NT2/D1 (cell line): ENCODE data around the gene CABLES1.

Experiments used
- DNase-seq: peaks from one replicate; pipeline ENCODE4 v3.0.0-alpha.2; 2011; ENCODE audit warnings: low read depth, low spot score
- H3K27me3 ChIP-seq: 2 replicates; pipeline ENCODE4 v1.6.0; 2011; ENCODE audit warnings: mild to moderate bottlenecking; ENCODE audit not compliant: insufficient read length, insufficient read depth
- H3K36me3 ChIP-seq: 2 replicates; pipeline ENCODE4 v1.6.1; 2011; ENCODE audit warnings: mild to moderate bottlenecking, low read length, mixed read lengths; ENCODE audit not compliant: insufficient read depth, insufficient read length
- H3K4me1 ChIP-seq: 2 replicates; pipeline ENCODE4 v1.5.1; 2011; ENCODE audit not compliant: insufficient read depth, insufficient read length
- H3K4me3 ChIP-seq: 2 replicates; pipeline ENCODE4 v1.5.1; 2011; ENCODE audit warnings: low read depth; ENCODE audit not compliant: insufficient read length
- H3K9ac ChIP-seq: 2 replicates; pipeline ENCODE4 v1.6.0; 2011; ENCODE audit warnings: low read depth; ENCODE audit not compliant: insufficient read length
- H3K9me3 ChIP-seq: 2 replicates; pipeline ENCODE4 v1.5.1; 2011; ENCODE audit warnings: mild to moderate bottlenecking, low read length; ENCODE audit not compliant: insufficient read depth
- SUZ12 ChIP-seq: IDR thresholded peaks from 2 replicates; pipeline ENCODE4 v1.6.1; 2011; ENCODE audit not compliant: insufficient read length, insufficient read depth; ENCODE audit errors: extremely low read depth
- YY1 ChIP-seq: IDR thresholded peaks from 2 replicates; pipeline ENCODE4 v1.6.1; 2011; ENCODE audit not compliant: insufficient read length, insufficient read depth
- ZNF274 ChIP-seq: IDR thresholded peaks from 2 replicates; pipeline ENCODE4 v1.6.1; 2011; ENCODE audit warnings: mild to moderate bottlenecking, low read depth, low read length

The CABLES1 gene

DNA sequence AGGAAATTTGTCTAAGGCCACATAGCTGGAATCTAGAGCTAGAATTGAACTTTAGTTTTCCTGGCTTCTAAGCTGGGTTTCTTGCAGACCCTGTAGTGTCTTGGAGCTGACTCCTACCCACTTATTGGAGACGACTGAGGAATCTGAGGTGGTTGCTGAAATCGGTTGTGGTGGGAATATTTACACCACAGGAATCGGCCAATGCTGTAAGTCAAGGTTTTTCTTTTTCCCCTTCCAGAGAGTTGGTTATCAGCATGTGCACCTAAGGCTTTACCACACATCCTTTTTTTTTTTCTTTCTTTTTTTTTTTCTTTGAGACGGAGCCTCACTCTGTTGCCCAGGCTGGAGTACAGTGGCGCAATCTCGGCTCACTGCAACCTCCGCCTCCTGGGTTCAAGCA lies 9.4 kb downstream of the CABLES1 start:
- no peaks in the 10 kb centered on the region for H3K27me3 ChIP-seq
- H3K4me3 ChIP-seq = no peak overlapping the region
- TF ChIP-seq SUZ12 (no peak), YY1 (no peak), ZNF274 (no peak)
- peaks cover 10% of the 10 kb centered on the region for H3K4me1 ChIP-seq
- DNase-seq = no peak
- H3K36me3 ChIP-seq = peaks cover 8% of the 10 kb centered on the region
- H3K9me3 ChIP-seq = no peaks in the 10 kb centered on the region
- no peak overlapping the region for H3K9ac ChIP-seq

DNA sequence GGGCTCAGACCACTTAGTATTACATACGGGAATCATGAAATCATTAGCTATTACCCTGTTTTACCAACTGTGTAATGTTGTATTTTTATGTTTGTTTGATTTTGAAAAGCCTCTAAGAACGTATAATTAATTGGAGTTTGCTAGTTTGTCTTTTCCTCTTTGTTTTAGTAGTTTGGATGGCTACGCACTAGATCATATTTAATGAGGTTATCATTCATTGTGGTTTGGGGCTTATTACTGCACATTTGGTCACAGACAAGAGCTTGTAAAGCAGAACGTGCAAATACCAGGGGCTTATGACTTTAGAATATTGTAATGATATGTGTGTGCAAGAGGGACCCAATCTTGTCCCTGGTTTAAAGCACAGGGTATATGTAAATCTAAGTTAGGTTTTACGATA lies 10.3 kb downstream of the CABLES1 start:
- Histone ChIP-seq H3K9ac (no peak overlapping the region), H3K4me1 (peaks cover 10% of the 10 kb centered on the region), H3K9me3 (no peaks in the 10 kb centered on the region), H3K27me3 (no peaks in the 10 kb centered on the region), H3K36me3 (peaks cover 5% of the 10 kb centered on the region), H3K4me3 (no peak overlapping the region)
- no peak for DNase-seq
- TF ChIP-seq YY1 (no peak), ZNF274 (no peak), SUZ12 (no peak)

DNA sequence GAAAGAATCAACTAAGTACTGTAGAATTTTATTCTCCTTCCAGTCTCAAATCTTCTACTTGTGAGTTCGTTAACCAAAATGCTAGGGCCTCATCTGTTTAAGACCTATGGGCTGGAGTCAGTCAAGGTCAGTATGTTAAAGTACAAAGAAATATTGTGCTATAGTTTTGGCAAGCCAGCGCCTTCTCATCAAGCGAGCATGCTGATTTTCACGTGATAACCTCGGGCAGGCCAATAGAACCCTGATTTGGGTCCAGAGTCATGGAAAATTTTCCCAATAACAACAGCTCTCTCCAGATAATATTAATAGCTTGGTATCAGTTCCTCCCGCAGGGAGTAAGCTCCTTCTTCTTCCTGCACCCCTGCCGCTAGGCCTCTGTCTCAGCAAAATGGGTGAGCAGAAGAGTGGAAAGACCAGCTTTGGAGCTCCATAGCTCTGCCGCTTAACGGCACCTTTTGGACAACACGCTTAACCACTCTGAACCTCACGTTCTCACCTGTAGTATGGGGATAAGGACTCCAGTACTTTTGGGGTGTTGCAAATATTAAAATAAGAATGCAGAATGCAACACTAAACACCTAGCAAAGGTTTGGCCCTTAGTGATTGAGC lies 11.7 kb downstream of the CABLES1 start:
- H3K9ac ChIP-seq = no peak overlapping the region
- H3K36me3 ChIP-seq = peaks cover 5% of the 10 kb centered on the region
- peaks cover 6% of the 10 kb centered on the region for H3K4me1 ChIP-seq

DNA sequence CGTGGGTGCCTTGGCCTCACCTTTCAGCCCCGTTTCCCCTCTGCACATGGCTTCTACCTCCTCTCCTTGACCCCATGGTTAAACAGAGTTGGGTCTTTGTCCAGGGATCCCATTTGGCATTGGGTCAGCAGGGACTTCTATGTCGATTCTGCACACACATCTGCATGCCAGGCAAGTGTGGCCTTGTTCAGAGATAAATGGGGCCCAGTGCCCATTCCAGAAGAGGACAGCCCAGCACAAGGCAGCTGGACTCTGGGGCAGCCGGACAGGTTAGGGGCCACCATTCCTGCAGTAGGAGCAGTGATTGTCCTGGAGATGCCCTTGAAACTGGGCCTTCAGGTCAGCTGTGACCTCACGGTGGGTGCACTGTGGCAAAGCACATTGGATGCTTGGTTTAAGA lies 13.1 kb downstream of the CABLES1 start:
- Histone ChIP-seq H3K9ac (no peak overlapping the region), H3K27me3 (no peaks in the 10 kb centered on the region), H3K4me3 (no peak overlapping the region), H3K9me3 (no peaks in the 10 kb centered on the region), H3K4me1 (peaks cover 6% of the 10 kb centered on the region), H3K36me3 (no peaks in the 10 kb centered on the region)
- TF ChIP-seq SUZ12 (no peak), YY1 (no peak), ZNF274 (no peak)
- DNase-seq = no peak

More for the DNA sequence above, 11.7 kb downstream of the CABLES1 start:
- Histone ChIP-seq H3K4me3 (no peak overlapping the region), H3K9me3 (no peaks in the 10 kb centered on the region), H3K27me3 (no peaks in the 10 kb centered on the region)
- no peak for TF ChIP-seq YY1
- no peak for TF ChIP-seq ZNF274
- no peak for TF ChIP-seq SUZ12
- DNase-seq = no peak

DNA sequence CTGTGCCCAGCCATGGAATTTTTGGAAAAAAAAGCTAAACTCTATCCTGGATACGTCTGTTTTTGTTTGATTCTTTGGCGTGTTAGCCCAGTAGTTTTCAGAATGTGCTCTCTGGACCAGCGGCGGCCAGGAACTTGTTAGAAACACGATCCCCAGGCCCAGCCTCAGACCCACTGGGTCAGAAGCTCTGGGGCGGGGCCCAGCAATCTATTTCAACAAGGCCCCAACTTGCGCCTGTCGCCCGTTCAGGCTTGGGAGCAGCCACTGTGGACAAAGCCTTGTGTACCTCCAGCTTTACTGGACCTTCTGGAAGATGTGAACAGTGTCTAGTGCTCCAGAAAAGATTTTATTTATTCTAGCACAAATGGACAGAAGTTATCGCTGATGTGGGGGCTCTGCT lies 14.3 kb downstream of the CABLES1 start:
- Histone ChIP-seq H3K9me3 (no peaks in the 10 kb centered on the region), H3K36me3 (no peaks in the 10 kb centered on the region), H3K4me1 (peaks cover 3% of the 10 kb centered on the region), H3K9ac (no peak overlapping the region), H3K4me3 (no peak overlapping the region), H3K27me3 (no peaks in the 10 kb centered on the region)
- no peak for TF ChIP-seq YY1
- no peak for DNase-seq

GRCh38 chr18:23151414-23152099 lies 16.3 kb downstream of the CABLES1 start:
- Histone ChIP-seq H3K36me3 (no peaks in the 10 kb centered on the region), H3K9ac (no peak overlapping the region), H3K4me1 (peaks cover 7% of the 10 kb centered on the region), H3K9me3 (no peaks in the 10 kb centered on the region), H3K4me3 (no peak overlapping the region), H3K27me3 (no peaks in the 10 kb centered on the region)
- DNase-seq = no peak
- TF ChIP-seq ZNF274 (no peak), YY1 (no peak), SUZ12 (no peak)

- H3K27me3 ChIP-seq = no peaks in the 10 kb centered on the region
- no peaks in the 10 kb centered on the region for H3K9me3 ChIP-seq
- no peak overlapping the region for H3K9ac ChIP-seq
- H3K4me3 ChIP-seq = no peak overlapping the region
- no peak for DNase-seq
- H3K4me1 ChIP-seq = peaks cover 9% of the 10 kb centered on the region
- no peaks in the 10 kb centered on the region for H3K36me3 ChIP-seq
- no peak for TF ChIP-seq YY1
- TF ChIP-seq SUZ12 = no peak
- no peak for TF ChIP-seq ZNF274
These were observed 18.7 kb downstream of the CABLES1 start for GRCh38 chr18:23154030-23154429.
